HepG2 (cell line): Measurements from ENCODE around the gene SLCO3A1. TPM values are rescaled to one million over a fixed set of nuclear protein-coding genes. Genes with fewer than 3 reads are reported as not detected.

Experiments used
- ATAC-seq: fragments of 200-7000 bp; cut with Tn5 transposase; 3 replicates; pipeline ENCODE4 v1.9.1; 2020; ENCODE audit warnings: mild to moderate bottlenecking, moderate library complexity
- BruUV-seq: library from RNA; stranded (reverse); fragments of 400-500 nt; replicated peaks from 2 replicates; lab custom pipeline; 2021; lab: Mats Ljungman, UMichigan
- CTCF ChIA-PET: fragments of 300-600 bp; formaldehyde crosslinking; extraction: SDS; loops from one replicate; lab custom pipeline; 2021; ENCODE audit warnings: low total read pairs, inconsistent platforms, low intra/inter-chr PET ratio; lab: Yijun Ruan, JAX
- POLR2A ChIA-PET: fragments of 350-600 bp; sonication (Branson Sonifier 250); formaldehyde crosslinking; loops from one replicate; lab custom pipeline; 2020; ENCODE audit warnings: antibody characterized with exemption, inconsistent platforms; lab: Yijun Ruan, JAX
- DNase-seq: peaks from one replicate; pipeline ENCODE4 v3.0.0-alpha.2; 2015; ENCODE audit warnings: low spot score
- FAIRE-seq: peaks from 3 replicates; lab custom pipeline; 2011; peaks lifted over from hg19 to GRCh38; lab: Jason Lieb, UNC
- H2AFZ ChIP-seq: one replicate; pipeline ENCODE4 v1.6.1; 2011; ENCODE audit warnings: low read length, inconsistent platforms
- H3K27ac ChIP-seq: fragments of 300-600 bp; 3 replicates; pipeline ENCODE4 v1.8.0; 2011; ENCODE audit warnings: mixed run types, mild to moderate bottlenecking, mixed read lengths, low read length, inconsistent platforms; ENCODE audit not compliant: insufficient read depth; ENCODE audit errors: extremely low read length
- H3K27me3 ChIP-seq, 2 experiments: fragments of 200-600 bp in 1 of 2; 2 replicates in 1 of 2; 3 replicates in 1 of 2; pipeline versions ENCODE4 v1.6.0 to v1.8.0; 2011; ENCODE audit warnings: low read length in 2 of 2, mild to moderate bottlenecking in 2 of 2, moderate library complexity in 2 of 2, inconsistent platforms in 1 of 2; ENCODE audit not compliant: insufficient read depth in 2 of 2, control insufficient read depth in 1 of 2
- H3K36me3 ChIP-seq, 2 experiments: fragments of 200-600 bp in 1 of 2; replicated peaks in 1 of 2; 2 replicates in 1 of 2; 3 replicates in 1 of 2; pipeline versions ENCODE4 v1.5.1 to v1.8.0; 2011; ENCODE audit warnings: low read length in 2 of 2, inconsistent platforms in 1 of 2; ENCODE audit not compliant: insufficient read depth in 2 of 2, control insufficient read depth in 1 of 2
- H3K4me1 ChIP-seq: 2 replicates; pipeline ENCODE4 v1.5.1; 2012; ENCODE audit warnings: low read length, inconsistent platforms; ENCODE audit not compliant: insufficient read depth
- H3K4me2 ChIP-seq: 2 replicates; pipeline ENCODE4 v1.6.0; 2011; ENCODE audit warnings: low read depth, low read length, inconsistent platforms
- H3K4me3 ChIP-seq, 3 experiments: fragments of 200-600 bp in 1 of 3; sonication (generic), shearing (Covaris generic) in 1 of 3; replicated peaks in 1 of 3; 2 replicates each; pipeline ENCODE4 v1.5.1; 2011 to 2016; ENCODE audit warnings: low read length in 3 of 3, inconsistent platforms in 2 of 3, low read depth in 2 of 3, mild to moderate bottlenecking in 2 of 3, control low read depth in 1 of 3, mixed read lengths in 1 of 3; ENCODE audit not compliant: insufficient read depth in 1 of 3
- H3K79me2 ChIP-seq: one replicate; pipeline ENCODE4 v1.6.1; 2011; ENCODE audit warnings: low read length, inconsistent platforms; ENCODE audit not compliant: insufficient read depth
- H3K9ac ChIP-seq: 2 replicates; pipeline ENCODE4 v1.6.0; 2011; ENCODE audit warnings: mild to moderate bottlenecking, low read depth, low read length, inconsistent platforms; ENCODE audit not compliant: insufficient read depth
- H3K9me3 ChIP-seq: 2 replicates; pipeline ENCODE4 v1.5.1; 2012; ENCODE audit warnings: mild to moderate bottlenecking, low read length
- H4K20me1 ChIP-seq: 2 replicates; pipeline ENCODE4 v1.6.0; 2011; ENCODE audit warnings: inconsistent platforms, mild to moderate bottlenecking, low read length, moderate library complexity; ENCODE audit not compliant: insufficient read depth
- ASH2L ChIP-seq: fragments of 300-600, 200-600 bp; sonication (generic); IDR thresholded peaks from 2 replicates; pipeline ENCODE4 v1.7.0; 2017; ENCODE audit warnings: low read depth, mild to moderate bottlenecking, moderate library complexity, mixed read lengths, low read length; ENCODE audit not compliant: insufficient read length
- HOXA3 ChIP-seq: sonication (generic); formaldehyde crosslinking; IDR thresholded peaks from 2 replicates; pipeline ENCODE4 v1.5.0; 2020; ENCODE audit warnings: missing genetic modification reagents
- JARID2 ChIP-seq: sonication (generic); formaldehyde crosslinking; IDR thresholded peaks from 2 replicates; pipeline ENCODE4 v1.8.1; 2023; ENCODE audit warnings: missing genetic modification reagents, inconsistent platforms; ENCODE audit not compliant: insufficient replicate concordance
- KDM2A ChIP-seq: sonication (generic); formaldehyde crosslinking; IDR thresholded peaks from 2 replicates; pipeline ENCODE4 v1.4.0; 2020; ENCODE audit warnings: low read depth, missing genetic modification reagents, borderline replicate concordance
- MAFF ChIP-seq: IDR thresholded peaks from 2 replicates; pipeline ENCODE4 v1.6.1; 2011; ENCODE audit warnings: low read depth, low read length, improper control_type of control experiment
- NFIC ChIP-seq: IDR thresholded peaks from 2 replicates; pipeline ENCODE4 v1.6.1; 2012; ENCODE audit warnings: mild to moderate bottlenecking, low read length, inconsistent platforms
- ZFP62 ChIP-seq: sonication (generic); formaldehyde crosslinking; IDR thresholded peaks from 2 replicates; pipeline ENCODE4 v1.4.0; 2020; ENCODE audit warnings: missing genetic modification reagents
- ZSCAN12 ChIP-seq: sonication (generic); formaldehyde crosslinking; IDR thresholded peaks from 2 replicates; pipeline ENCODE4 v1.9.0; 2021; ENCODE audit warnings: mild to moderate bottlenecking, missing genetic modification reagents
- ZSCAN30 ChIP-seq: sonication (generic); formaldehyde crosslinking; IDR thresholded peaks from 2 replicates; pipeline ENCODE4 v1.5.0; 2020; ENCODE audit warnings: mild to moderate bottlenecking, missing genetic modification reagents
- WGBS: methylation state at CpG from one replicate; pipeline ENCODE4 v1.1.6; 2017; ENCODE audit warnings: low lambda C conversion rate; 5-methylcytosine and 5-hydroxymethylcytosine counted together
- in situ Hi-C: cut with HindIII; loops from 2 replicates; pipeline ENCODE4 v1.10.0; 2017; ENCODE audit warnings: low pct_unique_long_range_greater_than_20kb; ENCODE audit not compliant: extremely low pct_ligation_motif_present
- intact Hi-C: fragments of 100-400 bp; cut with micrococcal nuclease; formaldehyde crosslinking; loops from one replicate; pipeline ENCODE4 v1.10.0; 2022; ENCODE audit not compliant: unreplicated experiment
- polyA plus RNA-seq, 8 experiments: library from polyadenylated mRNA; depleted of rRNA in 3 of 8; stranded (reverse) in 7 of 8; unstranded in 1 of 8; fragments of >200 nt; fragmentation: Illumina TruSeq in 4 of 8; extraction: Trizol in 4 of 8; gene quantifications; 2 replicates each; pipeline versions ENCODE4 v1.2.1 to v1.2.3, GENCODE V29; 2011 to 2016; ENCODE audit warnings: low read depth in 4 of 8, missing spikeins in 1 of 8, mixed read lengths in 1 of 8; ENCODE audit not compliant: insufficient read depth in 1 of 8
- total RNA-seq, 5 experiments: library from RNA; depleted of rRNA; stranded (reverse); fragments of >200 nt; fragmentation: Illumina TruSeq; extraction: Trizol; gene quantifications; 2 replicates each; pipeline ENCODE4 v1.2.3, GENCODE V29; 2016; ENCODE audit warnings: low read depth in 1 of 5
- TF ChIP-seq, protein P1 (sequence below): sonication (generic); formaldehyde crosslinking; conservative IDR thresholded peaks from 2 replicates; pipeline ENCODE4 v1.4.0; 2020; ENCODE audit warnings: mild to moderate bottlenecking, missing genetic modification reagents, moderate library complexity
- TF ChIP-seq, protein P2 (sequence below): sonication (generic); formaldehyde crosslinking; IDR thresholded peaks from 2 replicates; pipeline ENCODE4 v1.8.1; 2022; ENCODE audit warnings: mild to moderate bottlenecking, missing genetic modification reagents
- TF ChIP-seq, protein P3 (sequence below): sonication (generic); formaldehyde crosslinking; IDR thresholded peaks from 2 replicates; pipeline ENCODE4 v1.5.0; 2020; ENCODE audit warnings: missing genetic modification reagents, mild to moderate bottlenecking, borderline replicate concordance

SLCO3A1 gene
- total and polyA plus RNA-seq, 2 of the 13 experiments (the other 11 are each of a cell fraction or from before 2014, with no cell fraction given), result 0.02 TPM; not detected in 1

GRCh38 chr15:92151168-92151567 is 297.7 kb downstream of the SLCO3A1 start:
- intact Hi-C loops, result no loop called here
- no peaks in the 10 kb centered on the region for H3K36me3 ChIP-seq
- no peak overlapping the region for H2AFZ ChIP-seq
- TF ChIP-seq ZSCAN12 (CRISPR knock-in tag) (no peak), ZSCAN30 (CRISPR knock-in tag) (no peak)
- TF ChIP-seq, protein P1, sequence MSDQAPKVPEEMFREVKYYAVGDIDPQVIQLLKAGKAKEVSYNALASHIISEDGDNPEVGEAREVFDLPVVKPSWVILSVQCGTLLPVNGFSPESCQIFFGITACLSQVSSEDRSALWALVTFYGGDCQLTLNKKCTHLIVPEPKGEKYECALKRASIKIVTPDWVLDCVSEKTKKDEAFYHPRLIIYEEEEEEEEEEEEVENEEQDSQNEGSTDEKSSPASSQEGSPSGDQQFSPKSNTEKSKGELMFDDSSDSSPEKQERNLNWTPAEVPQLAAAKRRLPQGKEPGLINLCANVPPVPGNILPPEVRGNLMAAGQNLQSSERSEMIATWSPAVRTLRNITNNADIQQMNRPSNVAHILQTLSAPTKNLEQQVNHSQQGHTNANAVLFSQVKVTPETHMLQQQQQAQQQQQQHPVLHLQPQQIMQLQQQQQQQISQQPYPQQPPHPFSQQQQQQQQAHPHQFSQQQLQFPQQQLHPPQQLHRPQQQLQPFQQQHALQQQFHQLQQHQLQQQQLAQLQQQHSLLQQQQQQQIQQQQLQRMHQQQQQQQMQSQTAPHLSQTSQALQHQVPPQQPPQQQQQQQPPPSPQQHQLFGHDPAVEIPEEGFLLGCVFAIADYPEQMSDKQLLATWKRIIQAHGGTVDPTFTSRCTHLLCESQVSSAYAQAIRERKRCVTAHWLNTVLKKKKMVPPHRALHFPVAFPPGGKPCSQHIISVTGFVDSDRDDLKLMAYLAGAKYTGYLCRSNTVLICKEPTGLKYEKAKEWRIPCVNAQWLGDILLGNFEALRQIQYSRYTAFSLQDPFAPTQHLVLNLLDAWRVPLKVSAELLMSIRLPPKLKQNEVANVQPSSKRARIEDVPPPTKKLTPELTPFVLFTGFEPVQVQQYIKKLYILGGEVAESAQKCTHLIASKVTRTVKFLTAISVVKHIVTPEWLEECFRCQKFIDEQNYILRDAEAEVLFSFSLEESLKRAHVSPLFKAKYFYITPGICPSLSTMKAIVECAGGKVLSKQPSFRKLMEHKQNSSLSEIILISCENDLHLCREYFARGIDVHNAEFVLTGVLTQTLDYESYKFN (CRISPR knock-in tag), result no peak
- TF ChIP-seq, all 625 proteins: peak for 0
- Histone ChIP-seq H3K27me3 (peaks cover 0 to 14% of the 10 kb centered on the region in 2 experiments; a peak in 4 of 5 replicates), H3K9me3 (no peaks in the 10 kb centered on the region), H3K27ac (no peak overlapping the region), H3K4me2 (no peak overlapping the region), H3K79me2 (no peaks in the 10 kb centered on the region), H4K20me1 (no peaks in the 10 kb centered on the region), H3K4me3 (no peak overlapping the region), H3K9ac (no peak overlapping the region), H3K4me1 (no peaks in the 10 kb centered on the region)
- 46% methylated on average over 8 of the region's 8 CpGs for WGBS
- no TSS peak for BruUV-seq
- in situ Hi-C loops, result no loop called here
- ChIA-PET POLR2A (no interaction called here), CTCF (no interaction called here)
- no peak for ATAC-seq
- DNase-seq, result no peak
- FAIRE-seq, result no peak

DNA sequence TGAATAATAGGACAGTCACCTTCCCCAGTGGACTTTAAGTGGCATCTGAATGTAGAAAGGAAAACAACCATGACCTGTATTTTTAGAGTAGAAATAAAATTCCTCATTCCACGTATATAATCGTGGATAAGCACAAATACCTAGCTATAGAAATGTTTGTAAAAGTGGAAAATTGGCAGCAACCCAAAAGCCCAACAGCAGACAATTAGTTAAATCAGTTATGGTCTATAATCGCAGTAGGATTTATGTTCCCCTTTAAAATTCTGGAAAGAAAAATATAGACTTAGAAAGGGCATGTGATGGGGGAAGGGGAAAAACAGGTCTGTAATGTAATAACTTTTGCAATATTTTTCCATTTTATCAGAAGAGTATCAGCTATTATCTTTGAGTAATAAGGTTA is 298.2 kb downstream of the SLCO3A1 start:
- intact Hi-C loops, result no loop called here
- BruUV-seq, result no TSS peak
- ChIA-PET POLR2A (no interaction called here), CTCF (no interaction called here)
- 39% methylated on average over 2 of the region's 3 CpGs for WGBS
- in situ Hi-C loops, result no loop called here
- H3K9me3 ChIP-seq, result no peaks in the 10 kb centered on the region
- H3K4me3 ChIP-seq, result no peak overlapping the region
- no peak overlapping the region for H3K9ac ChIP-seq
- no peak for DNase-seq
- no peak for ATAC-seq
- no peak overlapping the region for H2AFZ ChIP-seq
- no peak for FAIRE-seq
- no peaks in the 10 kb centered on the region for H3K36me3 ChIP-seq
- no peaks in the 10 kb centered on the region for H3K79me2 ChIP-seq
- H3K27me3 ChIP-seq, result peaks cover 0 to 13% of the 10 kb centered on the region in 2 experiments; a peak in 4 of 5 replicates
- no peak overlapping the region for H3K4me2 ChIP-seq
- H4K20me1 ChIP-seq, result no peaks in the 10 kb centered on the region
- H3K4me1 ChIP-seq, result no peaks in the 10 kb centered on the region
- H3K27ac ChIP-seq, result no peak overlapping the region
- TF ChIP-seq NFIC (no peak), MAFF (no peak), JARID2 (CRISPR knock-in tag) (no peak), HOXA3 (CRISPR knock-in tag) (no peak), ZFP62 (CRISPR knock-in tag) (no peak), ASH2L (no peak), KDM2A (CRISPR knock-in tag) (no peak)
- TF ChIP-seq, protein P2, sequence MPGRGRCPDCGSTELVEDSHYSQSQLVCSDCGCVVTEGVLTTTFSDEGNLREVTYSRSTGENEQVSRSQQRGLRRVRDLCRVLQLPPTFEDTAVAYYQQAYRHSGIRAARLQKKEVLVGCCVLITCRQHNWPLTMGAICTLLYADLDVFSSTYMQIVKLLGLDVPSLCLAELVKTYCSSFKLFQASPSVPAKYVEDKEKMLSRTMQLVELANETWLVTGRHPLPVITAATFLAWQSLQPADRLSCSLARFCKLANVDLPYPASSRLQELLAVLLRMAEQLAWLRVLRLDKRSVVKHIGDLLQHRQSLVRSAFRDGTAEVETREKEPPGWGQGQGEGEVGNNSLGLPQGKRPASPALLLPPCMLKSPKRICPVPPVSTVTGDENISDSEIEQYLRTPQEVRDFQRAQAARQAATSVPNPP (CRISPR knock-in tag), result no peak
- TF ChIP-seq, protein P3, sequence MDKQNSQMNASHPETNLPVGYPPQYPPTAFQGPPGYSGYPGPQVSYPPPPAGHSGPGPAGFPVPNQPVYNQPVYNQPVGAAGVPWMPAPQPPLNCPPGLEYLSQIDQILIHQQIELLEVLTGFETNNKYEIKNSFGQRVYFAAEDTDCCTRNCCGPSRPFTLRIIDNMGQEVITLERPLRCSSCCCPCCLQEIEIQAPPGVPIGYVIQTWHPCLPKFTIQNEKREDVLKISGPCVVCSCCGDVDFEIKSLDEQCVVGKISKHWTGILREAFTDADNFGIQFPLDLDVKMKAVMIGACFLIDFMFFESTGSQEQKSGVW (CRISPR knock-in tag), result no peak
